ENCODE measurements around the gene FOXN1. TPM values are rescaled to one million over a fixed set of nuclear protein-coding genes. Genes with fewer than 3 reads are reported as not detected.

The FOXN1 gene
- total RNA-seq, 1 experiment from 2014 or later = not detected

GRCh38 chr17:28579526-28579925 lies 73.4 kb downstream of the FOXN1 start:
- POLR2A ChIA-PET = no interaction called here
- peaks cover 33% of the 10 kb centered on the region for H3K36me3 Mint-ChIP-seq
- no peak for ATAC-seq

GRCh38 chr17:28580959-28581358 lies 74.8 kb downstream of the FOXN1 start:
- DNase-seq (ENCODE audit: low spot score) (no peak), ATAC-seq (no peak)
- H3K4me3 Mint-ChIP-seq = no peak overlapping the region
- TF ChIP-seq JUN (CRISPR knock-in tag; IDR thresholded peaks at IDR 0.05) = no peak
- TF ChIP-seq ZNF425 (CRISPR knock-in tag; conservative IDR thresholded peaks at IDR 0.05) = no peak
- TF ChIP-seq CREM (CRISPR knock-in tag; IDR thresholded peaks at IDR 0.05) = no peak
- TF ChIP-seq ZBTB21 (CRISPR knock-in tag; IDR thresholded peaks at IDR 0.05; ENCODE audit: borderline replicate concordance) = no peak
- TF ChIP-seq USF1 (CRISPR knock-in tag; IDR thresholded peaks at IDR 0.05) = no peak
- TF ChIP-seq NFATC4 (CRISPR knock-in tag; IDR thresholded peaks at IDR 0.05) = no peak
- TF ChIP-seq FOXP1 (CRISPR knock-in tag; IDR thresholded peaks at IDR 0.05; ENCODE audit: borderline replicate concordance) = no peak
- TF ChIP-seq ESRRA (CRISPR knock-in tag; IDR thresholded peaks at IDR 0.05; ENCODE audit: borderline replicate concordance) = no peak
- no peak for TF ChIP-seq OVOL2 (CRISPR knock-in tag; IDR thresholded peaks at IDR 0.05; ENCODE audit: borderline replicate concordance)
- TF ChIP-seq NFE2L1 (CRISPR knock-in tag; IDR thresholded peaks at IDR 0.05) = no peak
- H3K27ac Mint-ChIP-seq = no peak overlapping the region
- H3K36me3 Mint-ChIP-seq = peaks cover 29% of the 10 kb centered on the region
- H3K27me3 Mint-ChIP-seq (ENCODE audit: low read depth) = no peaks in the 10 kb centered on the region
- POLR2A ChIA-PET = no interaction called here
- no peaks in the 10 kb centered on the region for H3K9me3 Mint-ChIP-seq
- CTCF ChIA-PET = no interaction called here
- H3K4me1 Mint-ChIP-seq = peaks cover 11% of the 10 kb centered on the region

More at GRCh38 chr17:28579526-28579925, 73.4 kb downstream of the FOXN1 start:
- Mint-ChIP-seq H3K27ac (no peak overlapping the region), H3K27me3 (ENCODE audit: low read depth) (no peaks in the 10 kb centered on the region), H3K4me1 (peaks cover 14% of the 10 kb centered on the region), H3K4me3 (no peak overlapping the region), H3K9me3 (no peaks in the 10 kb centered on the region)
- no peak for DNase-seq (ENCODE audit: low spot score)
- CTCF ChIA-PET = no interaction called here
- no peak for TF ChIP-seq FOXP4 (CRISPR knock-in tag; IDR thresholded peaks at IDR 0.05)
- no peak for TF ChIP-seq GABPB1 (CRISPR knock-in tag; IDR thresholded peaks at IDR 0.05)
- no peak for TF ChIP-seq ERG (CRISPR knock-in tag; IDR thresholded peaks at IDR 0.05)
- no peak for TF ChIP-seq NR2C2 (CRISPR knock-in tag; IDR thresholded peaks at IDR 0.05)

- ATAC-seq = no peak
- Mint-ChIP-seq H3K4me3 (no peak overlapping the region), H3K4me1 (0 out of 2 replicates have a peak, but pooled peaks cover 1% of the 10 kb centered on the region), H3K27ac (no peak overlapping the region), H3K36me3 (peaks cover 29% of the 10 kb centered on the region), H3K9me3 (no peaks in the 10 kb centered on the region), H3K27me3 (ENCODE audit: low read depth) (no peaks in the 10 kb centered on the region)
- ChIA-PET POLR2A (no interaction called here), CTCF (no interaction called here)
- DNase-seq (ENCODE audit: low spot score) = no peak
- TF ChIP-seq AFF4 (CRISPR knock-in tag; IDR thresholded peaks at IDR 0.05; ENCODE audit: borderline replicate concordance) = no peak
- TF ChIP-seq GRHL2 (CRISPR knock-in tag; IDR thresholded peaks at IDR 0.05; ENCODE audit: insufficient replicate concordance, severe bottlenecking) = no peak
- no peak for TF ChIP-seq HMGA2 (CRISPR knock-in tag; IDR thresholded peaks at IDR 0.05)
- no peak for TF ChIP-seq PREB (CRISPR knock-in tag; IDR thresholded peaks at IDR 0.05; ENCODE audit: borderline replicate concordance)
These were observed 76.4 kb downstream of the FOXN1 start for GRCh38 chr17:28582513-28582912.

Measured in WTC11 (cell line).